Activated naive CD4-positive, alpha-beta T cell treated with anti-CD3 and anti-CD28 coated beads for 36 hours (primary cell): ENCODE data around the gene ALDH1A3. TPM values are rescaled to one million over a fixed set of nuclear protein-coding genes. Genes with fewer than 3 reads are reported as not detected.

ENCODE experiments used
- CTCF ChIA-PET: fragments of 350-600 bp; sonication (Branson Sonifier 250); formaldehyde crosslinking; loops from one replicate; lab custom pipeline; 2021; ENCODE audit warnings: antibody characterized with exemption; lab: Charles Lee
- DNase-seq: peaks from one replicate; pipeline ENCODE4 v3.0.0-alpha.2; 2020
- H3K27ac Mint-ChIP-seq: one replicate; pipeline ENCODE4 v1.8.0; 2021; ENCODE audit warnings: mild to moderate bottlenecking, mixed read lengths
- H3K27me3 Mint-ChIP-seq: one replicate; pipeline ENCODE4 v1.8.0; 2021; ENCODE audit warnings: low read depth, mixed read lengths
- H3K36me3 Mint-ChIP-seq: one replicate; pipeline ENCODE4 v1.8.0; 2021; ENCODE audit warnings: low read depth, mixed read lengths
- H3K4me1 Mint-ChIP-seq: one replicate; pipeline ENCODE4 v1.8.0; 2021; ENCODE audit warnings: low read depth, mixed read lengths
- H3K4me3 Mint-ChIP-seq: one replicate; pipeline ENCODE4 v1.8.0; 2021; ENCODE audit warnings: mild to moderate bottlenecking, moderate library complexity, mixed read lengths
- H3K9me3 Mint-ChIP-seq: one replicate; pipeline ENCODE4 v1.8.0; 2021; ENCODE audit warnings: mixed read lengths
- intact Hi-C: fragments of 100-400 bp; cut with micrococcal nuclease; formaldehyde crosslinking; loops from one replicate; pipeline ENCODE4 v1.15.1; 2023
- total RNA-seq, 2 experiments: library from RNA; stranded (reverse); gene quantifications; one replicate each; pipeline ENCODE4 v1.2.3, GENCODE V29; 2021

Gene ALDH1A3
- total RNA-seq, 2 experiments from 2014 or later, result not detected

- Mint-ChIP-seq H3K4me1 (peaks cover 19% of the 10 kb centered on the region), H3K27me3 (peaks cover 60% of the 10 kb centered on the region), H3K27ac (no peak within 1 kb of the TSS), H3K4me3 (peak within 1 kb of the TSS; percentile 74), H3K36me3 (no peaks in the 10 kb centered on the region), H3K9me3 (no peaks in the 10 kb centered on the region)
- intact Hi-C loops, result loop anchor here (2.0 to 5.0 kb wide), 4 partner anchors 88 to 568 kb away; no protein-coding TSS in a partner anchor
- CTCF ChIA-PET, result interaction anchor here (1.1 to 9.2 kb wide), 9 partner anchors 8 to 102 kb away, joined by 3 to 209 read pairs (median 4); partner anchors contain the start of gene ALDH1A3
- DNase-seq, result peak; percentile 22
Observed at GRCh38 chr15:100918690-100919480, 39.3 kb downstream of the ALDH1A3 start, which contains the start of gene LRRK1. Gene LRRK1, plus strand, starts transcription at chr15:100919357. Its CDS starts 5,276 bp downstream, at chr15:100924633.

- H3K4me3 Mint-ChIP-seq, result peak overlapping the region; percentile 48
- peaks cover 59% of the 10 kb centered on the region for H3K27me3 Mint-ChIP-seq
- intact Hi-C loops, result loop anchor here (2.0 to 5.0 kb wide), 4 partner anchors 87 to 569 kb away; no protein-coding TSS in a partner anchor
- no peaks in the 10 kb centered on the region for H3K36me3 Mint-ChIP-seq
- H3K4me1 Mint-ChIP-seq, result peaks cover 19% of the 10 kb centered on the region
- no peak overlapping the region for H3K27ac Mint-ChIP-seq
- H3K9me3 Mint-ChIP-seq, result no peaks in the 10 kb centered on the region
- no peak for DNase-seq
- CTCF ChIA-PET, result interaction anchor here (1.1 to 9.2 kb wide), 4 partner anchors 15 to 95 kb away, joined by 3 to 209 read pairs (median 9); no protein-coding TSS in a partner anchor
Observed at GRCh38 chr15:100919481-100920405, 40.1 kb downstream of the ALDH1A3 start.

GRCh38 chr15:100920516-100921135, 41.0 kb downstream of the ALDH1A3 start:
- CTCF ChIA-PET, result interaction anchor here (1.1 to 9.2 kb wide), 3 partner anchors 86 to 94 kb away, joined by 3 to 209 read pairs (median 3); no protein-coding TSS in a partner anchor
- intact Hi-C loops, result no loop called here
- H3K27ac Mint-ChIP-seq, result no peak overlapping the region
- no peak overlapping the region for H3K4me3 Mint-ChIP-seq
- no peaks in the 10 kb centered on the region for H3K9me3 Mint-ChIP-seq
- no peak for DNase-seq
- no peaks in the 10 kb centered on the region for H3K36me3 Mint-ChIP-seq
- H3K4me1 Mint-ChIP-seq, result peaks cover 19% of the 10 kb centered on the region
- peaks cover 56% of the 10 kb centered on the region for H3K27me3 Mint-ChIP-seq

GRCh38 chr15:100922192-100923040, 42.8 kb downstream of the ALDH1A3 start:
- H3K9me3 Mint-ChIP-seq, result no peaks in the 10 kb centered on the region
- peak overlapping the region; percentile 19 for H3K4me3 Mint-ChIP-seq
- peaks cover 19% of the 10 kb centered on the region for H3K4me1 Mint-ChIP-seq
- H3K36me3 Mint-ChIP-seq, result no peaks in the 10 kb centered on the region
- CTCF ChIA-PET, result interaction anchor here (9.2 kb wide), 1 partner anchor 84 kb away, joined by 209 read pairs; no protein-coding TSS in a partner anchor
- DNase-seq, result no peak
- H3K27ac Mint-ChIP-seq, result no peak overlapping the region
- H3K27me3 Mint-ChIP-seq, result peaks cover 48% of the 10 kb centered on the region
- intact Hi-C loops, result no loop called here

- no peak for DNase-seq
- H3K27ac Mint-ChIP-seq, result no peak overlapping the region
- no peak overlapping the region for H3K4me3 Mint-ChIP-seq
- H3K9me3 Mint-ChIP-seq, result no peaks in the 10 kb centered on the region
- intact Hi-C loops, result no loop called here
- peaks cover 18% of the 10 kb centered on the region for H3K4me1 Mint-ChIP-seq
- CTCF ChIA-PET, result interaction anchor here (9.2 kb wide), 1 partner anchor 83 kb away, joined by 209 read pairs; no protein-coding TSS in a partner anchor
- no peaks in the 10 kb centered on the region for H3K36me3 Mint-ChIP-seq
- peaks cover 44% of the 10 kb centered on the region for H3K27me3 Mint-ChIP-seq
Observed at GRCh38 chr15:100923076-100923475, 43.4 kb downstream of the ALDH1A3 start.

- DNase-seq, result no peak
- no peaks in the 10 kb centered on the region for H3K36me3 Mint-ChIP-seq
- intact Hi-C loops, result no loop called here
- CTCF ChIA-PET, result interaction anchor here (9.2 kb wide), 1 partner anchor 83 kb away, joined by 209 read pairs; no protein-coding TSS in a partner anchor
- H3K27me3 Mint-ChIP-seq, result peaks cover 37% of the 10 kb centered on the region
- H3K27ac Mint-ChIP-seq, result no peak overlapping the region
- H3K4me1 Mint-ChIP-seq, result peaks cover 10% of the 10 kb centered on the region
- H3K9me3 Mint-ChIP-seq, result no peaks in the 10 kb centered on the region
- H3K4me3 Mint-ChIP-seq, result no peak overlapping the region
Observed at GRCh38 chr15:100923902-100924301, 44.3 kb downstream of the ALDH1A3 start.

GRCh38 chr15:100924436-100924835, 44.8 kb downstream of the ALDH1A3 start:
- Mint-ChIP-seq H3K4me3 (no peak overlapping the region), H3K4me1 (peaks cover 10% of the 10 kb centered on the region), H3K27ac (no peak overlapping the region), H3K9me3 (no peaks in the 10 kb centered on the region), H3K36me3 (no peaks in the 10 kb centered on the region), H3K27me3 (peaks cover 37% of the 10 kb centered on the region)
- CTCF ChIA-PET, result no interaction called here
- intact Hi-C loops, result no loop called here
- no peak for DNase-seq

- CTCF ChIA-PET, result no interaction called here
- Mint-ChIP-seq H3K36me3 (no peaks in the 10 kb centered on the region), H3K9me3 (no peaks in the 10 kb centered on the region), H3K27me3 (peaks cover 30% of the 10 kb centered on the region), H3K27ac (no peak overlapping the region), H3K4me1 (peaks cover 9% of the 10 kb centered on the region), H3K4me3 (no peak overlapping the region)
- intact Hi-C loops, result no loop called here
- DNase-seq, result no peak
Observed at GRCh38 chr15:100925480-100925879, 45.8 kb downstream of the ALDH1A3 start.

GRCh38 chr15:100926258-100926657, 46.6 kb downstream of the ALDH1A3 start:
- intact Hi-C loops, result no loop called here

GRCh38 chr15:100926971-100927756, 47.5 kb downstream of the ALDH1A3 start:
- no peaks in the 10 kb centered on the region for H3K9me3 Mint-ChIP-seq
- CTCF ChIA-PET, result interaction anchor here (1.5 to 2.2 kb wide), 3 partner anchors 9 to 81 kb away, joined by 3 to 9 read pairs (median 8); no protein-coding TSS in a partner anchor
- no peaks in the 10 kb centered on the region for H3K36me3 Mint-ChIP-seq
- peaks cover 15% of the 10 kb centered on the region for H3K27me3 Mint-ChIP-seq
- H3K4me1 Mint-ChIP-seq, result peaks cover 6% of the 10 kb centered on the region
- intact Hi-C loops, result no loop called here
- no peak for DNase-seq
- no peak overlapping the region for H3K27ac Mint-ChIP-seq
- no peak overlapping the region for H3K4me3 Mint-ChIP-seq

More at GRCh38 chr15:100926258-100926657, 46.6 kb downstream of the ALDH1A3 start:
- H3K27ac Mint-ChIP-seq, result no peak overlapping the region
- DNase-seq, result no peak
- H3K27me3 Mint-ChIP-seq, result peaks cover 22% of the 10 kb centered on the region
- H3K4me3 Mint-ChIP-seq, result no peak overlapping the region
- peaks cover 9% of the 10 kb centered on the region for H3K4me1 Mint-ChIP-seq
- CTCF ChIA-PET, result interaction anchor here (2.2 kb wide), 1 partner anchor 8 kb away, joined by 9 read pairs; no protein-coding TSS in a partner anchor
- H3K9me3 Mint-ChIP-seq, result no peaks in the 10 kb centered on the region
- H3K36me3 Mint-ChIP-seq, result no peaks in the 10 kb centered on the region
